GM23248 (cell line): ENCODE data around the gene AVPR1B. TPM values are rescaled to one million over a fixed set of nuclear protein-coding genes. Genes with fewer than 3 reads are reported as not detected.

Experiments used
- DNase-seq: peaks from one replicate; pipeline ENCODE4 v3.0.0-alpha.2; 2015
- H2AFZ ChIP-seq: fragments of 200-600 bp; sonication (generic); 2 replicates; pipeline ENCODE4 v1.6.1; 2016; ENCODE audit warnings: antibody characterized with exemption
- H3F3A ChIP-seq: fragments of 200-600 bp; sonication (generic); 2 replicates; pipeline ENCODE4 v1.6.1; 2016; ENCODE audit warnings: mild to moderate bottlenecking, antibody characterized with exemption, mixed run types; ENCODE audit not compliant: insufficient read depth
- H3K27ac ChIP-seq: fragments of 200-600 bp; sonication (generic); 2 replicates; pipeline ENCODE4 v1.5.1; 2016; ENCODE audit warnings: mild to moderate bottlenecking
- H3K27me3 ChIP-seq: fragments of 200-600 bp; sonication (generic); replicated peaks from 2 replicates; pipeline ENCODE4 v1.6.1; 2016; ENCODE audit warnings: mild to moderate bottlenecking; ENCODE audit not compliant: insufficient read depth
- H3K36me3 ChIP-seq: fragments of 200-600 bp; sonication (generic); 2 replicates; pipeline ENCODE4 v1.6.1; 2016; ENCODE audit warnings: low read depth, mild to moderate bottlenecking
- H3K4me1 ChIP-seq: fragments of 200-600 bp; sonication (generic); 2 replicates; pipeline ENCODE4 v1.6.1; 2016; ENCODE audit warnings: mild to moderate bottlenecking; ENCODE audit not compliant: insufficient read depth
- H3K4me2 ChIP-seq: fragments of 200-600 bp; sonication (generic); one replicate; pipeline ENCODE4 v1.6.1; 2016; ENCODE audit warnings: mild to moderate bottlenecking; ENCODE audit not compliant: unreplicated experiment
- H3K4me3 ChIP-seq: fragments of 200-600 bp; sonication (generic); 2 replicates; pipeline ENCODE4 v1.5.1; 2016; ENCODE audit warnings: mild to moderate bottlenecking
- H3K79me2 ChIP-seq: fragments of 200-600 bp; sonication (generic); 2 replicates; pipeline ENCODE4 v1.6.1; 2016; ENCODE audit warnings: mild to moderate bottlenecking; ENCODE audit not compliant: insufficient read depth
- H3K9ac ChIP-seq: fragments of 200-600 bp; sonication (generic); 2 replicates; pipeline ENCODE4 v1.6.1; 2016; ENCODE audit warnings: mild to moderate bottlenecking
- H3K9me2 ChIP-seq: fragments of 200-600 bp; sonication (generic); 2 replicates; pipeline ENCODE4 v1.6.1; 2016; ENCODE audit warnings: mixed run types, mild to moderate bottlenecking, moderate library complexity; ENCODE audit not compliant: insufficient read depth
- H3K9me3 ChIP-seq: fragments of 200-600 bp; sonication (generic); one replicate; pipeline ENCODE4 v1.6.1; 2017; ENCODE audit warnings: low read depth
- H4K20me1 ChIP-seq: fragments of 200-600 bp; sonication (generic); 2 replicates; pipeline ENCODE4 v1.6.0; 2016; ENCODE audit not compliant: insufficient read depth
- EZH2 ChIP-seq: fragments of 200-600 bp; sonication (generic); IDR thresholded peaks from 2 replicates; pipeline ENCODE4 v1.6.1; 2018; ENCODE audit warnings: antibody characterized with exemption, mild to moderate bottlenecking; ENCODE audit not compliant: insufficient read depth, poor library complexity, severe bottlenecking
- EZH2phosphoT487 ChIP-seq: fragments of 200-600 bp; sonication (generic); IDR thresholded peaks from 2 replicates; pipeline ENCODE4 v1.6.1; 2018; ENCODE audit warnings: antibody characterized with exemption, moderate library complexity, mild to moderate bottlenecking, low read depth; ENCODE audit not compliant: insufficient read depth
- WGBS, 2 experiments: methylation state at CpG; one replicate each; pipeline ENCODE4 v1.1.6; 2015 to 2017; ENCODE audit warnings: low lambda C conversion rate in 2 of 2, low coverage in 1 of 2; ENCODE audit errors: missing lambda C conversion rate in 2 of 2; 5-methylcytosine and 5-hydroxymethylcytosine counted together
- in situ Hi-C: fragments of 300-500 bp; cut with MboI; formaldehyde crosslinking; loops from 2 replicates; pipeline ENCODE4 v1.15.0; 2020
- polyA plus RNA-seq: library from polyadenylated mRNA; unstranded; fragments of >200 nt; fragmentation: Nextera tagmentation; extraction: Ambion mirVana; gene quantifications from 2 replicates; pipeline ENCODE4 v1.2.1, GENCODE V29; 2016
- total RNA-seq: library from RNA; depleted of rRNA; stranded (reverse); fragments of >200 nt; shearing (Covaris generic); gene quantifications from 2 replicates; pipeline ENCODE4 v1.2.3, GENCODE V29; 2014

The AVPR1B gene
- total and polyA plus RNA-seq, 2 experiments from 2014 or later = not detected

DNA sequence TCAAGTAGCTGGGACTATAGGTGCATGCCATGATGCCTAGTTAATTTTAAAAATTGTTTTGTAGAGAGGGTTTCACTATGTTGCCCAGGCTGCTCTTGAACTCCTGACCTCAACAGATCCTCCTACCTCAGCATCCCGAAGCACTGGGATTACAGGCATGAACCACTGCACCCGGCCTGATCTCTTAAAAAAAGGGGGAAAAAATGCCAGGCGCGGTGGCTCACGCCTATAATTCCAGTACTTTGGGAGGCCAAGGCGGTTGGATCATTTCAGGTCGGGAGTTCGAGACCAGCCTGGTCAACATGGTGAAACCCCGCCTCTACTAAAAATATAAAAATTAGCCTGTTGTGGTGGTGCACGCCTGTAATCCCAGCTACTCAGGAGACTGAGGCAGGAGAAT lies 13.2 kb downstream of the AVPR1B start:
- Histone ChIP-seq H3K4me1 (peaks cover 6% of the 10 kb centered on the region; the same call in 1 of the 2 replicates), H3K27ac (no peak overlapping the region), H3K9me2 (no peaks in the 10 kb centered on the region), H3K36me3 (no peaks in the 10 kb centered on the region), H3K9ac (no peak overlapping the region), H3K4me3 (no peak overlapping the region), H3K4me2 (no peak overlapping the region), H3F3A (peaks cover 7% of the 10 kb centered on the region), H3K27me3 (peaks cover 29% of the 10 kb centered on the region), H4K20me1 (no peaks in the 10 kb centered on the region), H2AFZ (no peak overlapping the region), H3K79me2 (no peaks in the 10 kb centered on the region), H3K9me3 (no peaks in the 10 kb centered on the region)
- in situ Hi-C loops = loop anchor here (5.0 kb wide), 1 partner anchor 117 kb away; no protein-coding TSS in a partner anchor
- DNase-seq = no peak
- WGBS, 2 experiments = 90% methylated on average over 10 of the region's 10 CpGs
- no peak for TF ChIP-seq EZH2
- TF ChIP-seq EZH2phosphoT487 = no peak

DNA sequence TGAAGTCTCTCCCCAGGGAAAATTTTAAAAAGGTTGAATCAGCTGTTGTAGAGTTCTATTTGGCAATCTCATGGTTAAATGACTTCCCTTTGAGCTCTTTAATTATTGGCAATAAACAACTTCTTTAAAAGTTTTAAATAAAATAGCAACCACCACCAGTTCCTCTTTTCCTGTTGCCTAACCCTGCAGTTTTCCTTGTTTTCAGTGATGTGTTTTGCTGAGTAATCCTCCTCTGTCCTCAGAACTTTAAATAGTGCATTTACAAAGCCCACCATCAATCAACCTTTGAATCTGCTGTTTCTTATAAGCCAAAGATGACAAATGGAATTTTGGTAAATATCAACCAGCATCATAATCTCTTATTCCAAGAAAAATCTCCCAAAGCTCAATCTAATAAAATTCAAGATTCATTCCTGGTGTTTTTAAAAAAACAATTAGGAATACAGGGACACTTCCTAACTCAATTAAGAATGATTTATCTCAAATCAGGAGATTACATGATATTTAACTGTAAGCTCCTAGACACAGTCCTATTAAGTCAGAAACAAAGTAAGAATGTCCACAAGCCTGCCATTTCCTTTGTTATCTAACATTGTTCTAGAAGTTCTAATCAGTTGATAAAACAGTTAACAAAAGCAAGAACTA lies 14.8 kb downstream of the AVPR1B start:
- no peak for DNase-seq
- no peaks in the 10 kb centered on the region for H3K9me2 ChIP-seq
- peaks cover 6% of the 10 kb centered on the region; the same call in 1 of the 2 replicates for H3K4me1 ChIP-seq
- no peaks in the 10 kb centered on the region for H3K9me3 ChIP-seq
- H3K36me3 ChIP-seq = no peaks in the 10 kb centered on the region
- no peak overlapping the region for H2AFZ ChIP-seq
- H3K9ac ChIP-seq = no peak overlapping the region
- no peak overlapping the region for H3K4me2 ChIP-seq
- H3F3A ChIP-seq = peaks cover 7% of the 10 kb centered on the region
- no peak for TF ChIP-seq EZH2phosphoT487
- TF ChIP-seq EZH2 = no peak
- no peak overlapping the region for H3K4me3 ChIP-seq
- H4K20me1 ChIP-seq = no peaks in the 10 kb centered on the region
- in situ Hi-C loops = loop anchor here (5.0 kb wide), 1 partner anchor 115 kb away; no protein-coding TSS in a partner anchor
- no peaks in the 10 kb centered on the region for H3K79me2 ChIP-seq
- peaks cover 38% of the 10 kb centered on the region for H3K27me3 ChIP-seq
- no peak overlapping the region for H3K27ac ChIP-seq

- in situ Hi-C loops = loop anchor here (5.0 kb wide), 1 partner anchor 114 kb away; no protein-coding TSS in a partner anchor
- 64 to 66% methylated on average over 6 of the region's 6 CpGs for WGBS, 2 experiments
- Histone ChIP-seq H3K27ac (no peak overlapping the region), H3F3A (peaks cover 7% of the 10 kb centered on the region), H3K4me1 (peaks cover 6% of the 10 kb centered on the region; the same call in 1 of the 2 replicates), H3K9me2 (no peaks in the 10 kb centered on the region), H3K4me2 (no peak overlapping the region), H3K36me3 (no peaks in the 10 kb centered on the region), H3K27me3 (peaks cover 44% of the 10 kb centered on the region), H3K4me3 (no peak overlapping the region), H3K9me3 (no peaks in the 10 kb centered on the region), H2AFZ (no peak overlapping the region), H4K20me1 (no peaks in the 10 kb centered on the region), H3K79me2 (no peaks in the 10 kb centered on the region), H3K9ac (no peak overlapping the region)
- TF ChIP-seq EZH2phosphoT487 (no peak), EZH2 (no peak)
- DNase-seq = no peak
These were observed 15.7 kb downstream of the AVPR1B start for GRCh38 chr1:206101351-206102045.

- 71 to 79% methylated on average over 1 of the region's 1 CpG for WGBS, 2 experiments
- Histone ChIP-seq H3K4me2 (no peak overlapping the region), H3K27me3 (peaks cover 44% of the 10 kb centered on the region), H2AFZ (no peak overlapping the region), H3K4me1 (no peaks in the 10 kb centered on the region), H3K79me2 (no peaks in the 10 kb centered on the region), H3K4me3 (no peak overlapping the region), H3K9ac (no peak overlapping the region), H3K9me3 (no peaks in the 10 kb centered on the region), H3K9me2 (no peaks in the 10 kb centered on the region), H4K20me1 (no peaks in the 10 kb centered on the region), H3F3A (no peaks in the 10 kb centered on the region), H3K36me3 (no peaks in the 10 kb centered on the region), H3K27ac (no peak overlapping the region)
- in situ Hi-C loops = loop anchor here (5.0 kb wide), 1 partner anchor 113 kb away; no protein-coding TSS in a partner anchor
- DNase-seq = no peak
- TF ChIP-seq EZH2 (no peak), EZH2phosphoT487 (no peak)
These were observed 16.9 kb downstream of the AVPR1B start for GRCh38 chr1:206100226-206100815.
